GM19099 (cell line): ENCODE results near the gene HCK.

Source experiments
- POLR2A ChIP-seq: IDR thresholded peaks from 3 replicates; pipeline ENCODE4 v1.6.1; 2011; ENCODE audit warnings: low read depth; ENCODE audit not compliant: insufficient read length; ENCODE audit errors: extremely low read depth

Gene HCK

GRCh38 chr20:32126919-32127318, 74.9 kb downstream of the HCK start:
- TF ChIP-seq POLR2A, result no peak

DNA sequence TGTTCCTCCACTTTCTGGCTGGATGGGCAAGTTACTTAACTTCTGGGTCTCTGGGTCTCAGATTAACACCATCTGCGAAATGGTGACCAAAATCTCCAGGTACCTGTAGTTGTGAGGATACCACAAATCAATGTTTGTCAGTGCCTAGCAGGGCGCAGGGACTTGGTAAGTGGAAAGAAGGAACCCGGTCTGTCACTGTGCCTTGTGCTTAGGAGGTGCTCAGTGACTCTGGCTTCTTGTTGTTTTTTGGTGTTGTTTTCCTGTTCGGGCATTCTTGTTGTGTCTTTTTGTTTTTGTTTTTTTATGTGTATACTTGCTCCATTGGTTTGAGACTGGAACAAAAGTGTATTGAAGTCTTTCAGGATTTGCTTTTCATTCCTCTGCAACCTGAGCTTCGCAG, 75.3 kb downstream of the HCK start:
- TF ChIP-seq POLR2A, result no peak

- TF ChIP-seq POLR2A, result no peak
These were observed 76.1 kb downstream of the HCK start for GRCh38 chr20:32128167-32128566.

- no peak for TF ChIP-seq POLR2A
These were observed 77.8 kb downstream of the HCK start for GRCh38 chr20:32129863-32130262.

DNA sequence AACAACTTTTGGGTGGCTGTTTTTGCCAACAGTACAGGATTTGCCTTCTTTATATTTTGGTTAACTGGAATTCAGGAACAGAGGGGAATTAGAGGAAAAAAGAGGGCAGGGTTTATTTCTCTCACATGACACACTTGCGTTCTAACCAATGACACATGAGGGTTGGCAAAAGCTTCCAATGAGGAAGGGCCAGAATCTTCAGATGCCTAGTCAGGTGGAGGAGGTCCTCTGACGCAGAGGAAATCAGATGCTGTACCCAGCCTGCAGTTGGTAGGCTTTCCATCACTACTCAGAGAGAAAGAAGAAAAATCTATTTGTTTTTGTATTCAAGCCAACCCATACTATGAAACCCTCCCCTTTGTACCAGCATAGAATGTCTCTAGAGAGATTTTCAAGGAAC, 78.3 kb downstream of the HCK start:
- no peak for TF ChIP-seq POLR2A

DNA sequence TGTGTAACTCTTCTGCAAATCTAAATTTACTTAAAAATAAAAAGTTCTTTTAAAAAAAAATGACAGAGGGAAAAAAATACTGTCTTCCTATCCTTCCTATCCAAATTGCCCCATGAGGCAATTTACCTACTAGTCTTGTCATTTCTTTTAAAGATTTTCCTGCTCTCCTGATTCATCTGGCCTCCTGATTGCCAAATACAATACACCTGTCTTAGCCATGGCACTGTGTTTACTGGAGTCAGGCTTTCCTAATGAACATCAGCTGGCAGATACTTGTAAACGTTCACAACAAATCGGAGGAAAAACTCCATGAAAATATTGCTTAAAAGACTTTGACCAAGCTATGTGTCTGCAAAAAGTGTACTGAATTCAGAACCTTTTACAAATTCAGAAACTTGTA, 78.9 kb downstream of the HCK start:
- TF ChIP-seq POLR2A, result no peak

DNA sequence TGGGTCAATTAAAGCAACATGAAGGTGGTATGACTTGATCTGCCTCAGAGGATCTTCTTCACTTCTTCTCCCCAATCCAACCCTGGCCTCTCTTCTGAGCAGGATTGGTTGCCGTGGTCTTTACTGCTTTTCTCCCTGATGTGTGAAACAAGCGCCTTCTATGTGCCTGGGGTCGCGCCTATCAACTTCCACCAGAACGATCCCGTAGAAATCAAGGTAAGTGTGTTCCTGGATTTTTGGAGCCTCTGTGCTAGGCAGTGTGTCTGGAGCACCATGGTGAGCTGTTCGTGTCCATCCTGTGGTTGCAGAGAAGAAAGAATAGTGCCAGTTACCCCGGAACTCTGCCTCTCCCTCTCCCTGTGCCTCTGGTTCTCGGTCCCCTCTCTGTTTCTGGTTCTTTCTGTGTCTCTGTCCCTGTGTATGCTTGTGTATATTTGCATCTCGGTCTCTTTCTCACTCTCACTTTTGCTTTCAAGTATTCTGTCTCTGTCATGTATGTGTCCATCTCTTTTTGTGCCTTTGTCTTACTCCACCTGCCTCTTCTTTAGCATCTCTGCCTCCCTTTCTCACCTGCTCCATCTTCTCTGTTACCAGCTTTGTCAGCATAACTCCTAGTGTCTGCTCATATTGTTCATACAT, 81.0 kb downstream of the HCK start:
- no peak for TF ChIP-seq POLR2A

DNA sequence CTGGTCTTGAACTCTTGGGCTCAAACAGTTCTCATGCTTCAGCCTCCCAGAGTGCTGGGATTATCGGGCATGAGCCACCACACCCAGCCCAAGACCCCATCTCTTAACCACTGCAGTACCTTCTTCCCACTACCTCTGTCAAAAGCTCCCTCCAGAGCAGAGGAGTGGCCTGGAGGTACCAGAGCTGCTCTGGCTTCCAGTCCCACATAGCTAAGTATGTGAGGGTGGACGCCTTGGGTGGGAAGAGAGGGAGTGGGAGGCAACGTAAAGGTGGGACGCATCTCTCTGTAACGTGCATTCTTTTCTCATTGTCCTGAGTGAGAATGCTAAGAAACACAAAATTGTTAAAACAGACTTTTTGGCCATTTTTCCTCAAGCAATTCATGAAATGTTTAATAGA, 82.0 kb downstream of the HCK start:
- no peak for TF ChIP-seq POLR2A

DNA sequence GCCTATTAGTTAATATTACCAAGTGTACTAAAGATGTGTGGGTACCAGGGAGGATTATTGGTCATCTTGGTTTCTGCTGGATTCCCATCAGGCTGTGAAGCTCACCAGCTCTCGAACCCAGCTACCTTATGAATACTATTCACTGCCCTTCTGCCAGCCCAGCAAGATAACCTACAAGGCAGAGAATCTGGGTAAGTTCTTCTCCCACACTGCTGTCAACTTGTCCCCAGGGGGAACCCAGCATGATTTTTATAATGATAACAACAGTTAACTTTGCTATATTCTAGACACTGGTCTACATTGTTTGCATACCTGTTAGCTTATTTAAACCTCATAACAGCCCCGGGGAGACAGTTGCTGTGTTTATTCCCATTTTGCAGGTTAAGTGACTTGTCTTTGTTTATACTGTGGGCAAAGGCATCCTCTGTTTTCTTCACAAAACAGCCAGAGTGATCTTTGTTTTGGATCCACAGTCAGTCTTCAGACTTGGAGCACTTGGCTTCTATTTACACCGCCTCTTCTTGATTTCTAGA, 84.0 kb downstream of the HCK start:
- no peak for TF ChIP-seq POLR2A

- TF ChIP-seq POLR2A, result no peak
These were observed 86.9 kb downstream of the HCK start for GRCh38 chr20:32138921-32139320.

GRCh38 chr20:32139947-32140346, 87.9 kb downstream of the HCK start:
- no peak for TF ChIP-seq POLR2A

- TF ChIP-seq POLR2A, result no peak
These were observed 88.6 kb downstream of the HCK start for GRCh38 chr20:32140603-32141002.

- TF ChIP-seq POLR2A, result no peak
These were observed 89.5 kb downstream of the HCK start for GRCh38 chr20:32141465-32141980.

GRCh38 chr20:32142088-32142487, 90.0 kb downstream of the HCK start:
- no peak for TF ChIP-seq POLR2A

- no peak for TF ChIP-seq POLR2A
These were observed 90.9 kb downstream of the HCK start for GRCh38 chr20:32142991-32143390.

DNA sequence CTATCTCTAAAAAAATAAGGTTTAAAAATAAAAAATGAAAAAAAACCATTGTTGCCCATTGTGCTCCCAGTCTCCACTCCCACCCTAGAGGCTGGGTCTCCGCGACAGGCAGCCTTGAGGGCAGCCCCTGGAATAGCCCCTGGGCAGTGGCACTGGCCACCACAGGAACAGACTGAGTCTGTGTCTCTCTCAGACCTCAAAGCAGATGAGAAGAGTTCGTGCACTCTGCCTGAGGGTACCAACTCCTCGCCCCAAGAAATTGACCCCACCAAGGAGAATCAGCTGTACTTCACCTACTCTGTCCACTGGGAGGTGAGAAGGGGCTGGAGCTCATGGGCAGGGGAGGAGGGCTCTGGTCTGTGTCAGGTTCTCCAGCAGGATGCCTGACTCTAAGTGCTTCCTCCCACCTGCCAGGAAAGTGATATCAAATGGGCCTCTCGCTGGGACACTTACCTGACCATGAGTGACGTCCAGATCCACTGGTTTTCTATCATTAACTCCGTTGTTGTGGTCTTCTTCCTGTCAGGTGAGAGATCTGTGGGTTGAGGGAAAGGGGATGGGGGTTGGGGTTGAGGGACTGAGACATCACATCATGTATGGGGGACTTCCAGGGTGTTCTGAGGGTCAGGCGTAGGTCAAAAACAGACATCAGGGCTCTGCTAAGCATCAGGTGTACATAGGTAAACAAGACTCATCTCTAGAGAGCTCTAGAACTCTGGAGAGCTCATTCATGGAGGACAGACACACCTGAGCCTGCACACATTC, 93.0 kb downstream of the HCK start:
- TF ChIP-seq POLR2A, result no peak
